ENCODE data around the gene HNRNPUL1.
"Not testable (repeated sequence)": the region's sequence is repeated elsewhere in the genome, so short reads cannot be mapped to it uniquely, and the experiment has no call there.

The HNRNPUL1 gene

GRCh38 chr19:41276231-41276630 is 12.1 kb downstream of the HNRNPUL1 start:
- no peak for DNase-seq (ENCODE audit: low spot score)

DNA sequence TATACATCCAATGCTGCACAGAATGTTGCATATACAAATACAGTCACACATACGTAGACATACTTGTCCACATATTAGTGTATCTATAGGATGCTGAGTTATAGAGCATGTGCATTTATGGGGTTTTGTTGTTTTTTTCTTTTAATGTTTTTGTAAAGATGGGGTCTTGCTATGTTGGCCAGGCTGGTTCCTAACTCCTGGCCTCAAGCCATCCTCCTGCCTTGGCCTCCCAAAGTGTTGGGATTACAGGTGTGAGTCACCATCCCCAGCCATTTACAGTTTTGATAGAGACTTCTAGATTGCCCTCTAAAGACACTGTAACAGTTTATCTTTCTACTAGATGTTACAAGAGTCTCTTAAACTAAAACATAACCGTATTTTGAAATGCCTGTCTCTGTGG is 14.3 kb downstream of the HNRNPUL1 start:
- no peak for DNase-seq (ENCODE audit: low spot score)

- DNase-seq (ENCODE audit: low spot score) = no peak
Measured at GRCh38 chr19:41288673-41289530, 24.7 kb downstream of the HNRNPUL1 start.

- not testable (repeated sequence) for DNase-seq (ENCODE audit: low spot score)
Measured at GRCh38 chr19:41289814-41290213, 25.6 kb downstream of the HNRNPUL1 start.

GRCh38 chr19:41294393-41294792 is 30.2 kb downstream of the HNRNPUL1 start:
- DNase-seq (ENCODE audit: low spot score) = no peak

DNA sequence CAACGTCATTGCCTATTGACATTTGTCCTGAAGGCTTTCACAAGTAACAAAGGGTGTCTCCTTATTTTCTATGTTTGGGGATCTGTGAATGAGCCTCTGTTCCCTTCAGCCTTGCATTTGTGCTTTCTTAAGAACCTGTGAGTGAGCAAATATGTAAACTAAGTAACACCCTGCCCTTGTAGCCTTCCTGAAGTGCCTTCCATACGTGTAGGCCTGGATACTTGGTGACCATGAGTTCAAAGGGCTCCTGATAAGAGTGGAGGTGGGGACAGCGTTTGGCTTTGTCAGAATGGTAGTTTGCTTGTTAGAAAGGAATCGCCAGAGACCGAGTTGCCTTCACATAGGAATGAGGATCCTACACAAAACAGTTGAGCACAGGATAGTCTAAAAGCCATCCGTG is 31.3 kb downstream of the HNRNPUL1 start:
- no peak for DNase-seq (ENCODE audit: low spot score)

GRCh38 chr19:41296433-41296871 is 32.3 kb downstream of the HNRNPUL1 start:
- no peak for DNase-seq (ENCODE audit: low spot score)

- no peak for DNase-seq (ENCODE audit: low spot score)
Measured at GRCh38 chr19:41297628-41298347, 33.6 kb downstream of the HNRNPUL1 start.

- no peak for DNase-seq (ENCODE audit: low spot score)
Measured at GRCh38 chr19:41298348-41298964, 34.3 kb downstream of the HNRNPUL1 start.

- DNase-seq (ENCODE audit: low spot score) = no peak
Measured at GRCh38 chr19:41299046-41299754, 35.0 kb downstream of the HNRNPUL1 start.

DNA sequence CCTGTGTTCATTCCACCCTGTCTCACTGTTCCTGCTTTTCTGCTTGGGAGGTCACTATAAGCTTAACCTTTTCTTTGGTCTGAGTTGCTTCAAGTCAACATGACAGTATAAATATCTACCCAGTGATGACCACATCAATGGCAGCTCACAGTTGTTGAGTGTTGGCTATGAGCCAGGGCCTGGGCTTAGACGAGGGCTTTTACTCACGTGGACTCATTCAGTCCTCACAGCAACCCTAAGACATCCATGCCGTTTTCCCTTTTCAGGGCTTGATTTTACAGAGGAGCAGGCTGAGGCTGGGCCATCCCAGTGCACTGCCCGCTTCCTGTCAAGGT is 35.5 kb downstream of the HNRNPUL1 start:
- no peak for DNase-seq (ENCODE audit: low spot score)

DNA sequence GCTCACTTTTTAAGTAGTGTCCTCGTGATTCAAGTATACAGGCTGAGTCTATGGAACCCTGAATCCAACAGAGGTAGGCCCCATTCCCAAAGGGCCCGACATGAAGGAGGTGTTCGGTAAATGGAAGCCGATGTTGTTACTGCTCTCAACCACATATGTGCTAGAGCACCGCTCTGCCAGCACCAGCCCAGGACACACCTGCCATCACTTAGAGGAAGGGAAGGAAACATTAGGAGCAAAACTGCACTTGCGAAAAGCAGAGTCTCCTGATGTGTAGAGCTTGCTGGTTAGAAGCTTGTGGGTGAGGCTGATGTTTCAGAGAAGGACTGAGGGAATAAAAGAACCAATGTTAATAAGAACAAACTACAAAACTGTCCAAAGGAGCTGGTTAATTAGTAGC is 36.4 kb downstream of the HNRNPUL1 start:
- no peak for DNase-seq (ENCODE audit: low spot score)

GRCh38 chr19:41302624-41303351 is 38.6 kb downstream of the HNRNPUL1 start:
- no peak for DNase-seq (ENCODE audit: low spot score)

- no peak for DNase-seq (ENCODE audit: low spot score)
Measured at GRCh38 chr19:41303954-41304353, 39.8 kb downstream of the HNRNPUL1 start.

GRCh38 chr19:41304706-41305483 is 40.7 kb downstream of the HNRNPUL1 start:
- DNase-seq (ENCODE audit: low spot score) = no peak

DNA sequence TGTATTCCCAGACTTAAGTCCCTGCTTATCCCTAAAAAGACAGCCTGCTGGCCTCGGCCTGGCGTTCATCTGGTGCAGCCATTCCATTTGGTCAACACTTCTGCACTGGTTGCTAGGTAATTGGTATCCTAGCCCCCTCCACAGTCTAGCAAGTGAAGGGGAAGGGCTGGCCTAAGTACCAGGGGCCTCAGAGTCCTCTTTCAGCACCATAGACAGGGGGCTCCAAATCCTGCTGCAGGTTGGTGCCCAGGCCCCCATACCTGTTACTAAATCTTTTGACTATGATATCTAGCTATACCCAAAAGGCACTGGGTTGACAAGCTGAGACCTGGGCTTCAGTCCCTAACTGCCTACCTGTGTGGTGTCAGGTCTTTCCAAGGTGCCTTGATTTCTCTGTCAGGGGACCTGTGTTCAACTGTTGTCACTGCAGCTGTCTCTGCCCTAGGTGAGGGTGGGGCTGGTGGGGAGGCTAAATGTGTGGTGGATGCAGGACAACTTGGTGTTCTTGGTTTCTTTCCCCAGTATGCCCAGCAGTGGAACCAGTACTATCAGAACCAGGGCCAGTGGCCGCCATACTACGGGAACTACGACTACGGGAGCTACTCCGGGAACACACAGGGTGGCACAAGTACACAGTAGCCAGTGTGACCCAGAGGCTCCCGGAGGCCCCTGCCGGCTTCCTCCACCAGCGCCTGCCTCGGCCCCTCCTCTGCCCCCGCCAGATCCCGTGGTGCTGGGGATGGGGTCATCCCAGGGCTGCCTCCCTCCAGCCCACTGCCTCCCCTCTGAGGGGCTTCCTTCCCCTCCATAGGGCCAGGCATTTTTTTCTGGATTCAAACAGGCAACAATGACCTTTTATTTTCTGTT is 42.0 kb downstream of the HNRNPUL1 start:
- DNase-seq (ENCODE audit: low spot score) = no peak

DNA sequence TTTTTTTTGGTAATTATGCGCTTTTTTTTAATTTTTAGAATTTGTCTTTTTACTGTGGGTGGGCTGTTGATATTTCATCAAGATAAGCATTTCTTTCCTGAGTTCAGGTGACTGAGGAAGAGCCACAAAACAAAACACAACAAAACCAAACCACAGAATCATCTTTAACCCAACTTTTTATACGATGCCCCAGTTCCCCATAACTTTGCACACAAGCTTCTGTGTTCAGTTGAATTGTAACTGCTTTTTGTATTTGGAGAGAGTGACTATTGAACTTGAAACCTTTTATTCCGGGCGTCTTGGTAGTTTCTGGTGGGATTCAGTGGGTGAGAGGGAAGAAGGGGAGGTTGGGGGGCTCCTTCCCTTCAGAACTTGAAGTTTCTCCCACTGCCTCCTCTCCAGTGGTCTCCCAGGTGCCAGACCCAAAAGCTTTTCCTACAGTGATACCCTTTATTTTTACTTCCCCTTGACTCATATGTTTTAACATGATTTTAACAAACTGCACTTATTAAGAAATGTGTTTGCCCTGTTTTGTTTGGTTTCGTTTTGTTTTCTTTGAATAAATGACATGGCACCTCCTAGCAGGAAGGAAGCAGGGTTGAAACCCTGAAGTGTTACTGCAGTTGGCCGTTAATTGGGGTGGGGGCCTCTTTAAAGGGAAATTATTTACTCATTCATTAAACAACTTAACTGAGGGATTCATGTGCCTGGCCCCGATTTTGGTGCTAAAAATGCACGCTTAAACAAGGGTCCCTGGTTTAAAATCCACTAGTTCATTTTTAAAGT is 43.1 kb downstream of the HNRNPUL1 start:
- DNase-seq (ENCODE audit: low spot score) = no peak

DNA sequence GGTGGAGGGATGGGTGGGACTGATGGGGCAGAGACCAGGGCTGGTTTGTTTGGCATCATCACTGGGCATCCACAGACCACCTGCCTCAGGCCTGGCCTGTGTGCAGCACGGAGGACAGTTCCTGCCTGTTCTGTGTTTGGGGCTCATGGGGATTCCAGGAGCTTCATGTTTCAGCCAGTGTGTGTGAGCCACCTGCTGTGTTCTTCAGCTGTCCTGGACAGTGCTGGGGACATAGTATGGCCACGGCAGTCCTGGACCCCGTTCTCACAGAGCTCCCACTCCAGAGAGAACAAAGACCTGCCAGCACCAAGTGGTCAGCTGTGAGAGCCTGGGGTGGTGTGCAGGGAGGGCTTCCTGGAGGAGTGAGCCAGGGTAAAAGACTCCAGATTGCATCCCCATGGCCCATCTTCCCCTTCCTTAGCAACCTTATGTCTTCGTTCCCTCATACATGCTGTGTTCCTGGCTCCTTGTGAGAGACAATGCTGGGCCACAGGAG is 43.8 kb downstream of the HNRNPUL1 start:
- no peak for DNase-seq (ENCODE audit: low spot score)
